Right lobe of liver (tissue), 4 donors: ENCODE results near the gene TXNDC15.

Experiments
- POLR2A ChIP-seq: fragments of 450-650 bp; IDR thresholded peaks from one replicate; pipeline ENCODE4 v1.6.1; 2017; ENCODE audit warnings: antibody characterized with exemption, mild to moderate bottlenecking
- TF ChIP-seq, protein P1 (sequence below), 4 donors: fragments of 200-600 bp in 3 of 4; fragments of 450-650 bp in 1 of 4; IDR thresholded peaks; one replicate each; pipeline versions ENCODE4 v1.5.1 to v1.8.0; 2016 to 2022; ENCODE audit warnings: antibody characterized with exemption in 4 of 4, mild to moderate bottlenecking in 2 of 4
- donor health status: DM: no; HTN: no; CAD: no.
- donor health status: DM: no; HTN: no; CAD: no.
- donor health status: DM: no; HTN: yes; CAD: no.

DNA sequence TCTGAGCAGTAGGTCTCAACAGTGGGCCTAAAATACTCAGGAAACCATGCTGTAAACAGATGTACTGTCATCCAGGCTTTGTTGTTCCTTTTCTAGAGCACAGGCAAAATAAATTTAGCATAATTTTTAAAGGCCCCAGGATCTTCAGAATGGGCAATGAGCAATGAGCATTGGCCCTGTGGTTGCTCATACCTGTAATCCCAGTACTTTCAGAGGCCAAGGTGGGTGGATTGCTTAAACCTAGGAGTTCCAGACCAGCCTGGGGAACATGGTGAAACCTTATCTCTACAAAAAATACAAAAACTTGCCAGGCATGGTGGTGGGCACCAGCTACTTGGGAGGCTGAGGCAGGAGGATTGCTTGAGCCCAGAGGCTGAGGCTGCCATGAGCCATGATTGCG, 17.3 kb downstream of the TXNDC15 start:
- TF ChIP-seq, protein P1, sequence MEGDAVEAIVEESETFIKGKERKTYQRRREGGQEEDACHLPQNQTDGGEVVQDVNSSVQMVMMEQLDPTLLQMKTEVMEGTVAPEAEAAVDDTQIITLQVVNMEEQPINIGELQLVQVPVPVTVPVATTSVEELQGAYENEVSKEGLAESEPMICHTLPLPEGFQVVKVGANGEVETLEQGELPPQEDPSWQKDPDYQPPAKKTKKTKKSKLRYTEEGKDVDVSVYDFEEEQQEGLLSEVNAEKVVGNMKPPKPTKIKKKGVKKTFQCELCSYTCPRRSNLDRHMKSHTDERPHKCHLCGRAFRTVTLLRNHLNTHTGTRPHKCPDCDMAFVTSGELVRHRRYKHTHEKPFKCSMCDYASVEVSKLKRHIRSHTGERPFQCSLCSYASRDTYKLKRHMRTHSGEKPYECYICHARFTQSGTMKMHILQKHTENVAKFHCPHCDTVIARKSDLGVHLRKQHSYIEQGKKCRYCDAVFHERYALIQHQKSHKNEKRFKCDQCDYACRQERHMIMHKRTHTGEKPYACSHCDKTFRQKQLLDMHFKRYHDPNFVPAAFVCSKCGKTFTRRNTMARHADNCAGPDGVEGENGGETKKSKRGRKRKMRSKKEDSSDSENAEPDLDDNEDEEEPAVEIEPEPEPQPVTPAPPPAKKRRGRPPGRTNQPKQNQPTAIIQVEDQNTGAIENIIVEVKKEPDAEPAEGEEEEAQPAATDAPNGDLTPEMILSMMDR (IDR thresholded peaks at IDR 0.05): no peak
- no peak for TF ChIP-seq POLR2A
